CD8-positive, alpha-beta memory T cell (primary cell): ENCODE data around the gene HNRNPCL2. TPM values are rescaled to one million over a fixed set of nuclear protein-coding genes. Genes with fewer than 3 reads are reported as not detected.
"Not testable (repeated sequence)": the region's sequence is repeated elsewhere in the genome, so short reads cannot be mapped to it uniquely, and the experiment has no call there.

Source experiments
- CTCF ChIA-PET: fragments of 350-600 bp; sonication (Branson Sonifier 250); formaldehyde crosslinking; loops from one replicate; lab custom pipeline; 2021; ENCODE audit warnings: antibody characterized with exemption; lab: Charles Lee
- POLR2A ChIA-PET: fragments of 350-600 bp; sonication (Branson Sonifier 250); formaldehyde crosslinking; loops from one replicate; lab custom pipeline; 2021; ENCODE audit warnings: antibody characterized with exemption; lab: Charles Lee
- DNase-seq, 5 donors: peaks; one replicate each; pipeline versions ENCODE4 v3.0.0 to v3.0.0-alpha.2; 2020 to 2022; ENCODE audit warnings: mixed read lengths in 1 of 5
- H3K27ac ChIP-seq: one replicate; pipeline ENCODE4 v1.7.0; 2013; ENCODE audit warnings: low read depth, mild to moderate bottlenecking, low read length, moderate library complexity
- H3K27me3 ChIP-seq: 2 replicates; pipeline ENCODE4 v1.7.0; 2013; ENCODE audit warnings: low read length, mild to moderate bottlenecking; ENCODE audit not compliant: insufficient read depth, poor library complexity, severe bottlenecking
- H3K36me3 ChIP-seq: 2 replicates; pipeline ENCODE4 v1.7.0; 2013; ENCODE audit warnings: mild to moderate bottlenecking, low read length, moderate library complexity; ENCODE audit not compliant: insufficient read depth
- H3K4me1 ChIP-seq: 2 replicates; pipeline ENCODE4 v1.7.0; 2013; ENCODE audit warnings: mild to moderate bottlenecking, low read length, moderate library complexity; ENCODE audit not compliant: insufficient read depth
- H3K4me3 ChIP-seq: 2 replicates; pipeline ENCODE4 v1.7.0; 2013; ENCODE audit warnings: mild to moderate bottlenecking, low read length
- H3K9me3 ChIP-seq: 2 replicates; pipeline ENCODE4 v1.7.0; 2013; ENCODE audit warnings: mild to moderate bottlenecking, low read length
- H3K27ac Mint-ChIP-seq, 8 donors: one replicate each; pipeline ENCODE4 v1.8.0; 2020 to 2021; ENCODE audit warnings: mixed read lengths in 8 of 8, mild to moderate bottlenecking in 6 of 8, inconsistent platforms in 3 of 8, moderate library complexity in 3 of 8
- H3K27me3 Mint-ChIP-seq, 2 donors: one replicate each; pipeline ENCODE4 v1.8.0; 2020 to 2021; ENCODE audit warnings: mixed read lengths in 2 of 2, mild to moderate bottlenecking in 1 of 2, moderate library complexity in 1 of 2
- H3K36me3 Mint-ChIP-seq, 3 donors: one replicate each; pipeline ENCODE4 v1.8.0; 2020 to 2021; ENCODE audit warnings: mixed read lengths in 3 of 3, inconsistent platforms in 1 of 3, mild to moderate bottlenecking in 1 of 3
- H3K4me1 Mint-ChIP-seq, 3 donors: one replicate each; pipeline ENCODE4 v1.8.0; 2020 to 2021; ENCODE audit warnings: mixed read lengths in 3 of 3, inconsistent platforms in 1 of 3, mild to moderate bottlenecking in 1 of 3
- H3K4me3 Mint-ChIP-seq, 7 donors: one replicate each; pipeline ENCODE4 v1.8.0; 2020 to 2021; ENCODE audit warnings: mixed read lengths in 7 of 7, mild to moderate bottlenecking in 6 of 7, moderate library complexity in 4 of 7, inconsistent platforms in 2 of 7
- H3K9me3 Mint-ChIP-seq, 5 donors: one replicate each; pipeline ENCODE4 v1.8.0; 2020 to 2022; ENCODE audit warnings: mixed read lengths in 5 of 5, mild to moderate bottlenecking in 3 of 5, moderate library complexity in 2 of 5, inconsistent platforms in 1 of 5
- polyA plus RNA-seq: library from polyadenylated mRNA; unstranded; fragments of 300-500 nt; fragmentation: Illumina TruSeq; gene quantifications from one replicate; pipeline ENCODE4 v1.2.3, GENCODE V29; 2021
- total RNA-seq, 2 experiments: library from RNA; stranded (reverse); gene quantifications; one replicate each; pipeline ENCODE4 v1.2.3, GENCODE V29; 2021

Gene HNRNPCL2
- not detected for total RNA-seq
- polyA plus RNA-seq = not detected

- POLR2A ChIA-PET, H3K36me3 ChIP-seq, H3K27me3 ChIP-seq, H3K9me3 ChIP-seq, H3K27ac ChIP-seq, CTCF ChIA-PET, DNase-seq, H3K36me3 Mint-ChIP-seq, H3K4me1 ChIP-seq, H3K4me3 ChIP-seq, H3K4me3 Mint-ChIP-seq, H3K9me3 Mint-ChIP-seq, H3K27ac Mint-ChIP-seq, H3K4me1 Mint-ChIP-seq: not testable (repeated sequence)
- peaks cover 4 to 16% of the 10 kb centered on the region in 2 donors for H3K27me3 Mint-ChIP-seq
Observed at GRCh38 chr1:13116754-13117153, at the start of gene HNRNPCL2. HNRNPCL2 (minus strand) TSS chr1:13116854; CDS start chr1:13116400, 454 bp downstream.

GRCh38 chr1:13165531-13165930 lies 48.9 kb upstream of the HNRNPCL2 start, which contains the start of gene HNRNPCL4:
HNRNPCL4 (minus strand) TSS chr1:13165631; CDS start chr1:13165467, 164 bp downstream.
- H3K4me1 Mint-ChIP-seq, H3K27me3 Mint-ChIP-seq, POLR2A ChIA-PET, H3K27me3 ChIP-seq, H3K36me3 Mint-ChIP-seq, H3K4me3 ChIP-seq, H3K4me1 ChIP-seq, H3K36me3 ChIP-seq, H3K4me3 Mint-ChIP-seq, H3K27ac Mint-ChIP-seq, H3K9me3 ChIP-seq, DNase-seq, H3K27ac ChIP-seq, CTCF ChIA-PET, H3K9me3 Mint-ChIP-seq: not testable (repeated sequence)

GRCh38 chr1:13155909-13156308 lies 39.3 kb upstream of the HNRNPCL2 start, which contains the start of gene PRAMEF26:
PRAMEF26 (minus strand) TSS chr1:13156009; CDS start chr1:13153095, 2,914 bp downstream.
- H3K4me1 ChIP-seq, H3K36me3 ChIP-seq, H3K27ac ChIP-seq, H3K4me3 ChIP-seq, H3K27me3 ChIP-seq, CTCF ChIA-PET, DNase-seq, POLR2A ChIA-PET, H3K9me3 Mint-ChIP-seq, H3K4me3 Mint-ChIP-seq, H3K4me1 Mint-ChIP-seq, H3K9me3 ChIP-seq, H3K27ac Mint-ChIP-seq, H3K36me3 Mint-ChIP-seq, H3K27me3 Mint-ChIP-seq: not testable (repeated sequence)

GRCh38 chr1:13070474-13070873 lies 46.2 kb downstream of the HNRNPCL2 start, which contains the start of gene PRAMEF25:
PRAMEF25 (plus strand) TSS chr1:13070774; CDS start chr1:13073694, 2,920 bp downstream.
- POLR2A ChIA-PET, H3K27ac ChIP-seq, H3K27me3 ChIP-seq, CTCF ChIA-PET, H3K27ac Mint-ChIP-seq, H3K36me3 Mint-ChIP-seq, DNase-seq, H3K4me3 ChIP-seq, H3K4me1 Mint-ChIP-seq, H3K4me3 Mint-ChIP-seq, H3K36me3 ChIP-seq, H3K4me1 ChIP-seq, H3K9me3 ChIP-seq, H3K9me3 Mint-ChIP-seq, H3K27me3 Mint-ChIP-seq: not testable (repeated sequence)

Other genes with a start within 250 kb of the HNRNPCL2 start
- not detected for gene PRAMEF4, start 230.7 kb downstream of the HNRNPCL2 start, total RNA-seq
- not detected for gene PRAMEF4, start 230.7 kb downstream of the HNRNPCL2 start, polyA plus RNA-seq
- not detected for gene PRAMEF10, start 218.6 kb downstream of the HNRNPCL2 start, total RNA-seq
- gene PRAMEF10, start 218.6 kb downstream of the HNRNPCL2 start, polyA plus RNA-seq = not detected
- not detected for gene PRAMEF7, start 200.2 kb downstream of the HNRNPCL2 start, total RNA-seq
- not detected for gene PRAMEF7, start 200.2 kb downstream of the HNRNPCL2 start, polyA plus RNA-seq
- gene PRAMEF6, start 169.3 kb downstream of the HNRNPCL2 start, total RNA-seq = not detected
- not detected for gene PRAMEF6, start 169.3 kb downstream of the HNRNPCL2 start, polyA plus RNA-seq
- gene PRAMEF27, start 60.3 kb downstream of the HNRNPCL2 start, total RNA-seq = not detected
- not detected for gene PRAMEF27, start 60.3 kb downstream of the HNRNPCL2 start, polyA plus RNA-seq
- not detected for gene HNRNPCL3, start 56.1 kb downstream of the HNRNPCL2 start, total RNA-seq
- gene HNRNPCL3, start 56.1 kb downstream of the HNRNPCL2 start, polyA plus RNA-seq = not detected
- not detected for gene PRAMEF25, start 46.1 kb downstream of the HNRNPCL2 start, total RNA-seq
- not detected for gene PRAMEF25, start 46.1 kb downstream of the HNRNPCL2 start, polyA plus RNA-seq
- not detected for gene PRAMEF26, start 39.2 kb upstream of the HNRNPCL2 start, total RNA-seq
- gene PRAMEF26, start 39.2 kb upstream of the HNRNPCL2 start, polyA plus RNA-seq = not detected
- gene HNRNPCL4, start 48.8 kb upstream of the HNRNPCL2 start, total RNA-seq = not detected
- not detected for gene HNRNPCL4, start 48.8 kb upstream of the HNRNPCL2 start, polyA plus RNA-seq
- not detected for gene PRAMEF9, start 55.0 kb upstream of the HNRNPCL2 start, total RNA-seq
- not detected for gene PRAMEF9, start 55.0 kb upstream of the HNRNPCL2 start, polyA plus RNA-seq
- gene PRAMEF13, start 84.6 kb upstream of the HNRNPCL2 start, total RNA-seq = not detected
- not detected for gene PRAMEF13, start 84.6 kb upstream of the HNRNPCL2 start, polyA plus RNA-seq
- not detected for gene PRAMEF18, start 109.3 kb upstream of the HNRNPCL2 start, total RNA-seq
- gene PRAMEF18, start 109.3 kb upstream of the HNRNPCL2 start, polyA plus RNA-seq = not detected
- gene PRAMEF5, start 137.3 kb upstream of the HNRNPCL2 start, total RNA-seq = not detected
- gene PRAMEF5, start 137.3 kb upstream of the HNRNPCL2 start, polyA plus RNA-seq = not detected
- not detected for gene PRAMEF8, start 168.3 kb upstream of the HNRNPCL2 start, total RNA-seq
- gene PRAMEF8, start 168.3 kb upstream of the HNRNPCL2 start, polyA plus RNA-seq = not detected
- not detected for gene PRAMEF33, start 186.7 kb upstream of the HNRNPCL2 start, total RNA-seq
- not detected for gene PRAMEF33, start 186.7 kb upstream of the HNRNPCL2 start, polyA plus RNA-seq
- not detected for gene PRAMEF15, start 198.7 kb upstream of the HNRNPCL2 start, total RNA-seq
- gene PRAMEF15, start 198.7 kb upstream of the HNRNPCL2 start, polyA plus RNA-seq = not detected
- gene PRAMEF14, start 230.3 kb upstream of the HNRNPCL2 start, total RNA-seq = not detected
- gene PRAMEF14, start 230.3 kb upstream of the HNRNPCL2 start, polyA plus RNA-seq = not detected